Measurements from ENCODE around the gene RYR1.

- TF ChIP-seq CTCF (IDR thresholded peaks at IDR 0.05; ENCODE audit: borderline replicate concordance, extremely low read depth, low read length, poor library complexity, severe bottlenecking) (peak; percentile 49), EZH2 (IDR thresholded peaks at IDR 0.05; ENCODE audit: borderline replicate concordance, low read depth, low read length, severe bottlenecking) (no peak)
Observed at GRCh38 chr19:38478273-38478971, 44.9 kb downstream of the RYR1 start.

Data from DND-41 (cell line).